Endothelial cell of umbilical vein (primary cell): Measurements from ENCODE around the gene SNX33. TPM values are rescaled to one million over a fixed set of nuclear protein-coding genes. Genes with fewer than 3 reads are reported as not detected.
A peak's percentile ranks its signal among the peaks of the same experiment; 100 is the strongest.

Source experiments
- BruUV-seq: library from RNA; stranded (reverse); fragments of 400-500 nt; replicated peaks from 2 replicates; lab custom pipeline; 2021; lab: Mats Ljungman, UMichigan
- CTCF ChIA-PET: fragments of 300-600, 350-600 bp; sonication (Branson Sonifier 250); formaldehyde crosslinking; loops from one replicate; lab custom pipeline; 2021; ENCODE audit warnings: antibody characterized with exemption, inconsistent platforms; lab: Charles Lee
- POLR2A ChIA-PET: fragments of 300-600, 350-600 bp; sonication (Branson Sonifier 250); formaldehyde crosslinking; loops from one replicate; lab custom pipeline; 2021; ENCODE audit warnings: antibody characterized with exemption, inconsistent platforms; lab: Charles Lee
- DNase-seq: peaks from one replicate; pipeline ENCODE4 v3.0.0-alpha.2; 2011; ENCODE audit warnings: low read depth, low spot score
- FAIRE-seq: peaks from 2 replicates; lab custom pipeline; 2011; peaks lifted over from hg19 to GRCh38; lab: Jason Lieb, UNC
- H2AFZ ChIP-seq: 2 replicates; pipeline ENCODE4 v1.6.0; 2012; ENCODE audit warnings: low read depth, low read length, control low read depth, inconsistent platforms
- H3K27ac ChIP-seq: 2 replicates; pipeline ENCODE4 v1.5.1; 2011; ENCODE audit warnings: low read depth, mild to moderate bottlenecking, control low read depth, low read length, moderate library complexity; ENCODE audit not compliant: insufficient read depth
- H3K27me3 ChIP-seq, 2 experiments: 2 replicates each; pipeline versions ENCODE4 v1.6.0 to v1.6.1; 2011; ENCODE audit warnings: low read length in 2 of 2, mixed read lengths in 1 of 2; ENCODE audit not compliant: control insufficient read depth in 2 of 2, insufficient read depth in 2 of 2
- H3K36me3 ChIP-seq, 2 experiments: 2 replicates in 1 of 2; 3 replicates in 1 of 2; pipeline ENCODE4 v1.5.1; 2011; ENCODE audit warnings: low read length in 2 of 2, mild to moderate bottlenecking in 1 of 2, moderate library complexity in 1 of 2; ENCODE audit not compliant: control insufficient read depth in 2 of 2, insufficient read depth in 2 of 2; ENCODE audit errors: extremely low read depth in 1 of 2
- H3K4me1 ChIP-seq: 3 replicates; pipeline ENCODE4 v1.5.1; 2011; ENCODE audit warnings: mild to moderate bottlenecking, low read length; ENCODE audit not compliant: control insufficient read depth, insufficient read depth; ENCODE audit errors: extremely low read depth
- H3K4me2 ChIP-seq: 2 replicates; pipeline ENCODE4 v1.6.1; 2011; ENCODE audit warnings: low read length, control low read depth, mixed read lengths; ENCODE audit not compliant: insufficient read depth
- H3K4me3 ChIP-seq, 3 experiments: fragments of 200-600 bp in 1 of 3; sonication (generic), shearing (Covaris generic) in 1 of 3; replicated peaks in 1 of 3; 2 replicates each; pipeline ENCODE4 v1.5.1; 2011 to 2016; ENCODE audit warnings: control low read depth in 3 of 3, low read length in 3 of 3, mild to moderate bottlenecking in 2 of 3, inconsistent platforms in 1 of 3, low read depth in 1 of 3, moderate library complexity in 1 of 3; ENCODE audit not compliant: insufficient read depth in 1 of 3
- H3K79me2 ChIP-seq: 2 replicates; pipeline ENCODE4 v1.6.0; 2012; ENCODE audit warnings: low read length, inconsistent platforms; ENCODE audit not compliant: control insufficient read depth, insufficient read depth
- H3K9ac ChIP-seq: replicated peaks from 2 replicates; pipeline ENCODE3; 2011; ENCODE audit warnings: low read length, control low read depth; ENCODE audit not compliant: insufficient read depth; ENCODE audit errors: extremely low read depth
- H3K9me1 ChIP-seq: replicated peaks from 3 replicates; pipeline ENCODE4 v1.6.0; 2011; ENCODE audit warnings: mild to moderate bottlenecking, low read length; ENCODE audit not compliant: control insufficient read depth, insufficient read depth; ENCODE audit errors: extremely low read depth
- H3K9me3 ChIP-seq: replicated peaks from 2 replicates; pipeline ENCODE4 v1.5.1; 2012; ENCODE audit warnings: low read length, inconsistent platforms; ENCODE audit not compliant: control insufficient read depth, insufficient read depth
- H4K20me1 ChIP-seq: replicated peaks from 2 replicates; pipeline ENCODE3; 2011; ENCODE audit warnings: mild to moderate bottlenecking, low read length; ENCODE audit not compliant: control insufficient read depth, insufficient read depth; ENCODE audit errors: extremely low read depth
- EZH2 ChIP-seq: IDR thresholded peaks from 2 replicates; pipeline ENCODE4 v1.6.1; 2012; ENCODE audit warnings: borderline replicate concordance, low read depth, mild to moderate bottlenecking, moderate library complexity, low read length, inconsistent platforms; ENCODE audit not compliant: severe bottlenecking
- FOS ChIP-seq: IDR thresholded peaks from 2 replicates; pipeline ENCODE4 v1.6.1; 2011; ENCODE audit warnings: mild to moderate bottlenecking, low read length, moderate library complexity, borderline replicate concordance; ENCODE audit not compliant: insufficient read depth
- GATA2 ChIP-seq: IDR thresholded peaks from 2 replicates; pipeline ENCODE4 v1.7.0; 2011; ENCODE audit warnings: low read depth, mild to moderate bottlenecking, moderate library complexity, mixed read lengths, low read length; ENCODE audit not compliant: insufficient read length, insufficient read depth
- JUN ChIP-seq: IDR thresholded peaks from 2 replicates; pipeline ENCODE4 v1.6.1; 2011; ENCODE audit warnings: borderline replicate concordance, low read depth; ENCODE audit not compliant: insufficient read length, insufficient read depth
- MYC ChIP-seq: IDR thresholded peaks from one replicate; pipeline ENCODE4 v1.6.1; 2011; ENCODE audit warnings: mild to moderate bottlenecking, low read depth, low read length
- POLR2A ChIP-seq: IDR thresholded peaks from 2 replicates; pipeline ENCODE4 v1.6.1; 2012; ENCODE audit warnings: low read depth, mild to moderate bottlenecking, control low read depth, low read length
- POLR2AphosphoS5 ChIP-seq: IDR thresholded peaks from 2 replicates; pipeline ENCODE4 v1.6.1; 2012; ENCODE audit warnings: low read depth, mild to moderate bottlenecking, control low read depth, low read length, moderate library complexity; ENCODE audit not compliant: insufficient read depth
- dilution Hi-C: fragments of 300-500 bp; cut with MboI; formaldehyde crosslinking; loops from one replicate; pipeline ENCODE4 v1.15.0; 2019; ENCODE audit warnings: low sequenced_read_pairs; ENCODE audit not compliant: extremely low pct_ligation_motif_present
- intact Hi-C: fragments of 100-400 bp; cut with micrococcal nuclease; formaldehyde crosslinking; loops from one replicate; pipeline ENCODE4 v1.10.0; 2022
- polyA plus RNA-seq, 4 experiments: library from polyadenylated mRNA; depleted of rRNA in 3 of 4; stranded (reverse) in 3 of 4; unstranded in 1 of 4; fragments of >200 nt; gene quantifications; 2 replicates each; pipeline versions ENCODE4 v1.2.1 to v1.2.3, GENCODE V29; 2011 to 2012; ENCODE audit warnings: missing spikeins in 1 of 4
- total RNA-seq: library from RNA; stranded (reverse); gene quantifications from 2 replicates; pipeline ENCODE4 v1.2.3, GENCODE V29; 2021
- TF ChIP-seq, protein P1 (sequence below), 2 donors: IDR thresholded peaks; 1 replicate in 1 of 2; 2 replicates in 1 of 2; pipeline ENCODE4 v1.5.1; 2011; ENCODE audit warnings: low read length in 2 of 2, mild to moderate bottlenecking in 2 of 2, moderate library complexity in 2 of 2, control low read depth in 1 of 2, inconsistent platforms in 1 of 2, low read depth in 1 of 2; ENCODE audit not compliant: insufficient read depth in 1 of 2; ENCODE audit errors: extremely low read depth in 1 of 2

Gene SNX33
- total and polyA plus RNA-seq, 2 donors (not counting 3 experiments of a cell fraction or from before 2014, with no cell fraction given) = 7.9 to 12.6 TPM

DNA sequence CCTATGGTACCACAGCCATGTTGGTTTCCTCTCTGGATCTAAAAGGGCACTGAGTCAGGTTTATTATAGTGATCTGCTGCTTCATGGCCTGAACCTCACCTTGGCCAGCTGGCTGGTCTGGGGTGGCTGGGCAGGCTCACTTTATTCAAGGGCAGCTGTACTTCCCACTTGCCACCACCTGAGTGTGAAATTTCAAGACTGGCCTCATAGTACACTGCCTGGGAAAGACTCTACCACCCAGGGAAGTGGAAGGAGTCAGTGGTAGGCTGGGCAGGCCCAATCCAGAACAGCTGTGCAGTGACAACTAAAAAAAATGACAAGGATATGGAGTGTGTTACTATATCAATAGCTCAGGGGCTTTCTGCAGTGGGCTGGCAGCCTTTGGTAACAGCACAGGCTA is 30.9 kb upstream of the SNX33 start:
- H3K4me1 ChIP-seq = peaks cover 18% of the 10 kb centered on the region
- H3K4me2 ChIP-seq = no peak overlapping the region
- CTCF ChIA-PET = interaction anchor here (0.8 to 1.8 kb wide), 2 partner anchors 19 to 67 kb away, joined by 3 to 5 read pairs; no protein-coding TSS in a partner anchor
- dilution Hi-C loops = no loop called here
- peaks cover 5 to 16% of the 10 kb centered on the region in 2 experiments for H3K36me3 ChIP-seq
- no peak for FAIRE-seq
- no peak for TF ChIP-seq POLR2A
- TF ChIP-seq, protein P1, sequence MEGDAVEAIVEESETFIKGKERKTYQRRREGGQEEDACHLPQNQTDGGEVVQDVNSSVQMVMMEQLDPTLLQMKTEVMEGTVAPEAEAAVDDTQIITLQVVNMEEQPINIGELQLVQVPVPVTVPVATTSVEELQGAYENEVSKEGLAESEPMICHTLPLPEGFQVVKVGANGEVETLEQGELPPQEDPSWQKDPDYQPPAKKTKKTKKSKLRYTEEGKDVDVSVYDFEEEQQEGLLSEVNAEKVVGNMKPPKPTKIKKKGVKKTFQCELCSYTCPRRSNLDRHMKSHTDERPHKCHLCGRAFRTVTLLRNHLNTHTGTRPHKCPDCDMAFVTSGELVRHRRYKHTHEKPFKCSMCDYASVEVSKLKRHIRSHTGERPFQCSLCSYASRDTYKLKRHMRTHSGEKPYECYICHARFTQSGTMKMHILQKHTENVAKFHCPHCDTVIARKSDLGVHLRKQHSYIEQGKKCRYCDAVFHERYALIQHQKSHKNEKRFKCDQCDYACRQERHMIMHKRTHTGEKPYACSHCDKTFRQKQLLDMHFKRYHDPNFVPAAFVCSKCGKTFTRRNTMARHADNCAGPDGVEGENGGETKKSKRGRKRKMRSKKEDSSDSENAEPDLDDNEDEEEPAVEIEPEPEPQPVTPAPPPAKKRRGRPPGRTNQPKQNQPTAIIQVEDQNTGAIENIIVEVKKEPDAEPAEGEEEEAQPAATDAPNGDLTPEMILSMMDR (IDR thresholded peaks at IDR 0.05; ENCODE audit: extremely low read depth in 1 of 2, insufficient read depth in 1 of 2, low read depth in 1 of 2, low read length in 2 of 2) = no peak
- H3K9me3 ChIP-seq = no peaks in the 10 kb centered on the region
- no TSS peak for BruUV-seq
- intact Hi-C loops = no loop called here
- H3K4me3 ChIP-seq = no peak overlapping the region
- no peaks in the 10 kb centered on the region for H3K27me3 ChIP-seq
- H3K9ac ChIP-seq = no peak overlapping the region
- no peak for DNase-seq
- H4K20me1 ChIP-seq = no peaks in the 10 kb centered on the region
- H3K27ac ChIP-seq = no peak overlapping the region
- POLR2A ChIA-PET = no interaction called here
- no peaks in the 10 kb centered on the region for H3K9me1 ChIP-seq
- no peaks in the 10 kb centered on the region for H3K79me2 ChIP-seq
- H2AFZ ChIP-seq = no peak overlapping the region

DNA sequence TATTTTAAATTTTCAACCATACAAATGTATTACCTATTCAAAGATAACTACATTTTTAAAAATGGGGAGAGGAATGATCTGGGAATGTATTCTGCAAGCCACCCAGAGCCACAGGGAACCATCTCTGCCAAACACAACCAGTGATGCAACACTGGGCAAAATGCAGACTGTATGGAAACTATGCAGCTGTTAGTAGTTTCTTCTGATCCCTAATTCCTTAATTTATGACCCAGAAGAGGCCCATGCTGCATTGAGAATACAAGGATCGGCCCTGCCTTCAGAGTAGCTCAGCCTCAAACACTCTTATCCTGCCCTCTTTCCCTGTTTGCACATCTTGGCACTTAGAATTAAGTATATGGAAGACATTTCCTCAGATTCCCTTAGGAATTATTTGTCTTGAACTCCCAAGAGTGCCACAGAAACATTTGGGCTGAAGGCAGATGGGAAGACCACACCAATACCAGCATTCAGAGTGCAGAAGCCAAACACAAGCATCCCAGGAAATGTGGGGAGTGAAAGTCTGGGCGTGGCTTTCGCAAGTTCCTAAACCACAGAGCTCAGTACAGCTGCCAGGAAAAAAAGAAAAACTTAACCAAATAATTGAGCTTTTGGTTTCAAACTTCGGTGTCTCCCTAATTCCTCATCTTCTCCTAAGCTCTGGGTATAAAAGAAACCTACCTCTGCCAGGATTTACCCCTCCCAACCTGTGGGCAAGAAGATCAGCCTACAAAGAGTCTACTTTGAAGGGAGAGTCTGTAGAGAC is 27.5 kb upstream of the SNX33 start:
- intact Hi-C loops = loop anchor here (1.0 kb wide), 1 partner anchor 18 kb away; no protein-coding TSS in a partner anchor
- Histone ChIP-seq H3K9me3 (no peaks in the 10 kb centered on the region), H3K36me3 (peaks cover 5 to 12% of the 10 kb centered on the region in 2 experiments), H4K20me1 (no peaks in the 10 kb centered on the region), H2AFZ (peak overlapping the region; percentile 71), H3K4me3 (peak overlapping the region in 1 of 3 experiments; percentile 50), H3K4me1 (peaks cover 18% of the 10 kb centered on the region), H3K27me3 (no peaks in the 10 kb centered on the region), H3K4me2 (peak overlapping the region; percentile 78), H3K79me2 (no peaks in the 10 kb centered on the region), H3K27ac (peak overlapping the region; percentile 87), H3K9me1 (no peaks in the 10 kb centered on the region), H3K9ac (peak overlapping the region; percentile 74)
- CTCF ChIA-PET = interaction anchor here (0.6 to 2.2 kb wide), 26 partner anchors 10 to 252 kb away, joined by 3 to 32 read pairs (median 4); partner anchors contain the start of genes IMP3, PTPN9 and SNX33
- dilution Hi-C loops = no loop called here
- BruUV-seq = no TSS peak
- FAIRE-seq (no peak), DNase-seq (no peak)
- TF ChIP-seq MYC = no peak
- TF ChIP-seq JUN = no peak
- TF ChIP-seq FOS = no peak
- no peak for TF ChIP-seq GATA2
- TF ChIP-seq POLR2A = no peak
- no peak for TF ChIP-seq EZH2
- TF ChIP-seq POLR2AphosphoS5 = peak; percentile 1
- TF ChIP-seq, protein P1 (IDR thresholded peaks at IDR 0.05; ENCODE audit: extremely low read depth in 1 of 2, insufficient read depth in 1 of 2, low read depth in 1 of 2, low read length in 2 of 2) = no peak
- POLR2A ChIA-PET = interaction anchor here (0.7 to 1.1 kb wide), 3 partner anchors 20 to 66 kb away, joined by 3 to 6 read pairs (median 3); partner anchors contain the start of gene IMP3
